ENCODE measurements around the gene WNT4.

DNA sequence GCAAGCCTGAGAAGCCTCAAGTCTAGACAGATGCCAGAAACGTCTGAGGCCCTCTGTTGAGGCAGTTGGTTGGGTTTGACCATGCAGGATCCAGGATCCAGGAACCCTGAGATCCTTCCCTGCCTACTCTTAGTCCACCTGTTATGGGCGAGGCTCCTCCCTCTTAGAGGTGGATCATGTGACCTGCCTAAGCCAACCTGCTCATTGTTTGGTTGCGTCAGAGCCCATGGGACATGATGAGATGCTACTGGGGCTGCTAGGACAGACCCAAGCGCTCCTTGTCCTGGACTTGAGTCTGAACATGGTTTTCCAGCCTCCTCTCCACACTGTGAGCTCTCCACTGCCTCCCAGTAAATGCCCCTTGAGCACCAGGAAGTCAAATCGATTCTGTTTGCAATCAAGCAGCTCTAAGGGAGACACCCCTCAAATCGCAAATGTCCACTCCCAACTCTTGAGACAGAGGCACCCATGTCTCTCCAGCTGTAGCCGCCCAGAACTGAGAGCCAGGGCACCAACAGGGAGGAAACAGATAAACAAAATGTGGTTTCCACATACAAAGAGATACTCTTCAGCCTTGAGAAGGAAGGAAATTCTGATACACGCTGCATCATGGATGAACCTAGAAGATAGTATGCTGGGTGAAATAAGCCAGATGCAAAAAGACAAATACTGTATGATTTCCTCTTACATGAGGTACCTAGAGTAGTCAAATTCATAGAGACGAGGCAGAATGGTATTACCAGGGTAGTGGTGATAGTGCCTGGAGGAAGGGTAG is 31.7 kb upstream of the WNT4 start:
- TF ChIP-seq, protein P1, sequence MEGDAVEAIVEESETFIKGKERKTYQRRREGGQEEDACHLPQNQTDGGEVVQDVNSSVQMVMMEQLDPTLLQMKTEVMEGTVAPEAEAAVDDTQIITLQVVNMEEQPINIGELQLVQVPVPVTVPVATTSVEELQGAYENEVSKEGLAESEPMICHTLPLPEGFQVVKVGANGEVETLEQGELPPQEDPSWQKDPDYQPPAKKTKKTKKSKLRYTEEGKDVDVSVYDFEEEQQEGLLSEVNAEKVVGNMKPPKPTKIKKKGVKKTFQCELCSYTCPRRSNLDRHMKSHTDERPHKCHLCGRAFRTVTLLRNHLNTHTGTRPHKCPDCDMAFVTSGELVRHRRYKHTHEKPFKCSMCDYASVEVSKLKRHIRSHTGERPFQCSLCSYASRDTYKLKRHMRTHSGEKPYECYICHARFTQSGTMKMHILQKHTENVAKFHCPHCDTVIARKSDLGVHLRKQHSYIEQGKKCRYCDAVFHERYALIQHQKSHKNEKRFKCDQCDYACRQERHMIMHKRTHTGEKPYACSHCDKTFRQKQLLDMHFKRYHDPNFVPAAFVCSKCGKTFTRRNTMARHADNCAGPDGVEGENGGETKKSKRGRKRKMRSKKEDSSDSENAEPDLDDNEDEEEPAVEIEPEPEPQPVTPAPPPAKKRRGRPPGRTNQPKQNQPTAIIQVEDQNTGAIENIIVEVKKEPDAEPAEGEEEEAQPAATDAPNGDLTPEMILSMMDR (IDR thresholded peaks at IDR 0.05) = no peak
- TF ChIP-seq EP300 (IDR thresholded peaks at IDR 0.05) (no peak), POLR2A (IDR thresholded peaks at IDR 0.05) (no peak), POLR2AphosphoS5 (IDR thresholded peaks at IDR 0.05) (no peak)

All from gastroesophageal sphincter (tissue), 3 donors.